Activated CD4-positive, alpha-beta memory T cell treated with anti-CD3 and anti-CD28 coated beads for 36 hours (primary cell): ENCODE results near the gene STX1A. TPM values are rescaled to one million over a fixed set of nuclear protein-coding genes. Genes with fewer than 3 reads are reported as not detected.
"Not testable (repeated sequence)": the region's sequence is repeated elsewhere in the genome, so short reads cannot be mapped to it uniquely, and the experiment has no call there.

ENCODE experiments used
- CTCF ChIA-PET: fragments of 350-600 bp; sonication (Branson Sonifier 250); formaldehyde crosslinking; loops from one replicate; lab custom pipeline; 2021; ENCODE audit warnings: antibody characterized with exemption, inconsistent platforms; lab: Charles Lee
- POLR2A ChIA-PET: fragments of 350-600 bp; sonication (Branson Sonifier 250); formaldehyde crosslinking; loops from one replicate; lab custom pipeline; 2021; ENCODE audit warnings: antibody characterized with exemption; lab: Charles Lee
- DNase-seq: peaks from one replicate; pipeline ENCODE4 v3.0.0-alpha.2; 2020
- H3K27ac Mint-ChIP-seq: one replicate; pipeline ENCODE4 v1.8.0; 2021; ENCODE audit warnings: mixed read lengths
- H3K27me3 Mint-ChIP-seq: one replicate; pipeline ENCODE4 v1.8.0; 2021; ENCODE audit warnings: mixed read lengths
- H3K36me3 Mint-ChIP-seq: one replicate; pipeline ENCODE4 v1.8.0; 2021; ENCODE audit warnings: mixed read lengths
- H3K4me1 Mint-ChIP-seq: one replicate; pipeline ENCODE4 v1.8.0; 2021; ENCODE audit warnings: low read depth, mixed read lengths
- H3K4me3 Mint-ChIP-seq: one replicate; pipeline ENCODE4 v1.8.0; 2021; ENCODE audit warnings: mild to moderate bottlenecking, mixed read lengths
- H3K9me3 Mint-ChIP-seq: one replicate; pipeline ENCODE4 v1.8.0; 2021; ENCODE audit warnings: mixed read lengths
- intact Hi-C: fragments of 100-400 bp; cut with micrococcal nuclease; formaldehyde crosslinking; loops from one replicate; pipeline ENCODE4 v1.15.1; 2023
- microRNA-seq: library from miRNA; unstranded; fragments of <30 nt; microRNA quantifications from one replicate; pipeline ENCODE4 v1.2.0, GENCODE V29; 2022; ENCODE audit warnings: borderline number of aligned reads, borderline microRNAs expressed, borderline replicate concordance
- total RNA-seq, 2 experiments: library from RNA; stranded (reverse); gene quantifications; one replicate each; pipeline ENCODE4 v1.2.3, GENCODE V29; 2021

The STX1A gene
- total RNA-seq, 2 experiments from 2014 or later: 31.8 to 39.2 TPM

- H3K4me3 Mint-ChIP-seq: peak within 1 kb of the TSS; percentile 62
- no peak within 1 kb of the TSS for H3K27ac Mint-ChIP-seq
- intact Hi-C loops: loop anchor here (1.0 to 2.0 kb wide), 3 partner anchors 15 to 60 kb away; partner anchors contain the start of genes BUD23, DNAJC30 and STX1A
- no peaks in the 10 kb centered on the region for H3K36me3 Mint-ChIP-seq
- peaks cover 3% of the 10 kb centered on the region for H3K4me1 Mint-ChIP-seq
- CTCF ChIA-PET: interaction anchor here (0.6 to 3.4 kb wide), 16 partner anchors 8 to 180 kb away, joined by 3 to 29 read pairs (median 4); partner anchors contain the start of genes ABHD11 and TBL2
- POLR2A ChIA-PET: interaction anchor here (0.7 kb wide), 2 partner anchors 36 to 83 kb away, joined by 3 read pairs; no protein-coding TSS in a partner anchor
- DNase-seq: peak; percentile 92
- peaks cover 36% of the 10 kb centered on the region for H3K27me3 Mint-ChIP-seq
- peaks cover 7% of the 10 kb centered on the region for H3K9me3 Mint-ChIP-seq
Observed at GRCh38 chr7:73667344-73668102, 51.9 kb downstream of the STX1A start, which contains the start of gene VPS37D. TSS of gene VPS37D (plus strand) at chr7:73667831. CDS start at chr7:73667959, 128 bp downstream.

DNA sequence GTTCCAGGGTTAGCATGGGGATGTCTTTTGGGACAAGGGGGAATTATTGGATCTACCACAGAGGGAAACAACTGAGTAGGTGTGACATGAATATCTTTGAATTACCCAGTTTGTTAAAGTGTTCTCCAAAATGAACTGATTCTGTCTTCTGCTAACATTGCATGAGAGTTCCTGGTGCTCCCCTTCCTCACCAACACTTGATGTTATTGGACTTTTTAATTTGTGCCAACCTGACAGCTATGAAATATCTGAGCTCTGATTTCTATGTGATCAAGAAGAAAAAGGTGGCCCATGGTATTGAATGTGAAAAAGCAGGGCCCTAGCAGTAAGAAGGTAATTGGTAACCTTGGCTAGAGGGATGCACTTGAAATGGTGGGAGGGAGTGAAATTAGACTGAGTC lies 56.4 kb downstream of the STX1A start:
- CTCF ChIA-PET: interaction anchor here (1.0 kb wide), 1 partner anchor 56 kb away, joined by 4 read pairs; no protein-coding TSS in a partner anchor
- Mint-ChIP-seq H3K9me3 (peaks cover 7% of the 10 kb centered on the region), H3K27me3 (peaks cover 31% of the 10 kb centered on the region), H3K36me3 (no peaks in the 10 kb centered on the region), H3K4me3 (no peak overlapping the region), H3K27ac (no peak overlapping the region), H3K4me1 (no peaks in the 10 kb centered on the region)
- DNase-seq: no peak
- POLR2A ChIA-PET: no interaction called here
- intact Hi-C loops: no loop called here

- POLR2A ChIA-PET, H3K4me3 Mint-ChIP-seq, CTCF ChIA-PET, H3K27ac Mint-ChIP-seq, DNase-seq, H3K4me1 Mint-ChIP-seq, H3K9me3 Mint-ChIP-seq, intact Hi-C loops, H3K36me3 Mint-ChIP-seq: not testable (repeated sequence)
- peaks cover 27% of the 10 kb centered on the region for H3K27me3 Mint-ChIP-seq
Observed at GRCh38 chr7:73660594-73660993, 58.9 kb downstream of the STX1A start.

DNA sequence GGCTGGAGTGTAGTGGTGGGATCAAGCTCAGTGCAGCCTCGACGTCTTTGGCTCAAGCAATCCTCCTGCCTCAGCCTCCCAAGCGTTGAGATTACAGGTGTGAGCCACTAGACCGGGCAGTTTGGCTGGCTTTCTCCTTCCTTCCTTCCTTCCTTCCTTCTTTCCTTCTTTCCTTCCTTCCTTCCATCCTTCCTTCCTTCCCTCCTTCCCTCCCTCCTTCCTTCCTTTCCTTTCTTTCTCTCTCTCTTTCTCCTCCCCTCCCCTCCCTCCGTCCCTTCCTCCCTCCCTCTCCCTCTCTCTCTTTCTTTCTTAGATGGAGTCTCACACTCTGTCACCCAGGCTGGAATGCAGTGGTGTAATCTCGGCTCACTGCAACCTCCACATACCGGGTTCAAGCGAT lies 59.5 kb downstream of the STX1A start:
- ChIA-PET POLR2A (no interaction called here), CTCF (interaction anchor here (1.4 kb wide), 1 partner anchor 8 kb away, joined by 4 read pairs; no protein-coding TSS in a partner anchor)
- no peaks in the 10 kb centered on the region for H3K4me1 Mint-ChIP-seq
- no peak for DNase-seq
- no peaks in the 10 kb centered on the region for H3K36me3 Mint-ChIP-seq
- H3K27ac Mint-ChIP-seq: no peak overlapping the region
- H3K27me3 Mint-ChIP-seq: peaks cover 27% of the 10 kb centered on the region
- intact Hi-C loops: no loop called here
- H3K4me3 Mint-ChIP-seq: no peak overlapping the region
- peaks cover 7% of the 10 kb centered on the region for H3K9me3 Mint-ChIP-seq

GRCh38 chr7:73655309-73655708 lies 64.2 kb downstream of the STX1A start:
- H3K36me3 Mint-ChIP-seq, H3K4me1 Mint-ChIP-seq, DNase-seq, H3K9me3 Mint-ChIP-seq, POLR2A ChIA-PET, H3K27ac Mint-ChIP-seq, CTCF ChIA-PET, H3K4me3 Mint-ChIP-seq, intact Hi-C loops: not testable (repeated sequence)
- H3K27me3 Mint-ChIP-seq: peaks cover 21% of the 10 kb centered on the region

DNA sequence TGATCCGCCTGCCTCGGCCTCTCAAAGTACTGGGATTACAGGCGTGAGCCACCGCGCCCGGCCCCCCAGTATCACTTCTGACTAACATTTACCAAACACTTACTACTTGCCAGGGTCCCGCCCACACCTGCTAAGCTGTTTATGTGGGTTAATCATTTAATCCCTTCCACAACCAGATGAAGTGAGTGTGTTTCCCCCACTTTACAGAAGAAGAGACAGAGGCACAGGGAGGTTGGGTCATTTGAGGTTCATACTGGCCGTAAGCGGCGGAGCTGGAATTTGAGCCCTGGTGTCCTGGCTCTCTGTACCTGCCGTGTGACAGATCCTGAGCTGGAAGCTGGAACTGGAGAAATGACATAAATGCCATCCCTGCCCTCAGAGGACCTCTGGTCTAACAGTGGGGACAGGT lies 66.9 kb downstream of the STX1A start:
- POLR2A ChIA-PET: interaction anchor here (0.7 kb wide), 1 partner anchor 329 kb away, joined by 3 read pairs; no protein-coding TSS in a partner anchor
- no peaks in the 10 kb centered on the region for H3K9me3 Mint-ChIP-seq

DNA sequence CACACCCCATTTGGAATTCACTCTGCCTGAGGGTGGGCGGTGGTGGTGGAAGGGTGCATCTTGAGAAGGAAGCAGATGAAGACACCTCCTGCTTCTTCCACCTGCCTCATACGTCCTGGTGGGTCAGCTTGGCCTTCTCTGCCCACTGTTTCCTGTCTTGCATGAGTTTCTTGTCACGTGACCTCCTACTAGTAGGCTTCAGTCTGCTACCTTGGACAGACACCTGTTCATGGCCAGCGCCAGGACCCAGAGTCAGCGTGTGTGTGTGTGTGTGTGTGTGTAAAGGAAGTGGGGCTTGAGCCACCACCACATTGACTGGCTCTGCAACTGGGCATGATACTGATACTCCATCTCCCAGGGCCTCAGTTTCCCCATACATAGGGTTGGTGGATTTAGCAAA lies 68.9 kb downstream of the STX1A start:
- DNase-seq: no peak
- H3K27ac Mint-ChIP-seq: no peak overlapping the region
- CTCF ChIA-PET: no interaction called here
- POLR2A ChIA-PET: no interaction called here
- H3K9me3 Mint-ChIP-seq: no peaks in the 10 kb centered on the region
- peaks cover 46% of the 10 kb centered on the region for H3K27me3 Mint-ChIP-seq
- no peak overlapping the region for H3K4me3 Mint-ChIP-seq
- H3K36me3 Mint-ChIP-seq: no peaks in the 10 kb centered on the region
- intact Hi-C loops: no loop called here
- peaks cover 6% of the 10 kb centered on the region for H3K4me1 Mint-ChIP-seq

More for the DNA sequence above, 66.9 kb downstream of the STX1A start:
- Mint-ChIP-seq H3K4me3 (no peak overlapping the region), H3K36me3 (no peaks in the 10 kb centered on the region), H3K4me1 (peaks cover 6% of the 10 kb centered on the region), H3K27me3 (peaks cover 34% of the 10 kb centered on the region), H3K27ac (no peak overlapping the region)
- CTCF ChIA-PET: interaction anchor here (0.5 to 1.4 kb wide), 2 partner anchors 46 to 729 kb away, joined by 3 to 5 read pairs; no protein-coding TSS in a partner anchor
- DNase-seq: no peak
- intact Hi-C loops: no loop called here

- H3K4me1 Mint-ChIP-seq: peaks cover 6% of the 10 kb centered on the region
- POLR2A ChIA-PET: no interaction called here
- peaks cover 48% of the 10 kb centered on the region for H3K27me3 Mint-ChIP-seq
- no peak for DNase-seq
- no peak overlapping the region for H3K4me3 Mint-ChIP-seq
- H3K36me3 Mint-ChIP-seq: no peaks in the 10 kb centered on the region
- intact Hi-C loops: no loop called here
- CTCF ChIA-PET: no interaction called here
- H3K27ac Mint-ChIP-seq: no peak overlapping the region
- H3K9me3 Mint-ChIP-seq: no peaks in the 10 kb centered on the region
Observed at GRCh38 chr7:73649576-73649975, 69.9 kb downstream of the STX1A start.

Small RNA genes lying within 50 kb of the gene (microRNA-seq; reads per million reads assigned to microRNA genes)
- not detected for gene MIR4284

Other genes starting within 250 kb of the STX1A start
- gene BAZ1B, start 197.4 kb downstream of the STX1A start, total RNA-seq: 10 to 100 TPM; 82.3 to 83.8 TPM
- 10 to 100 TPM; 48.0 to 50.3 TPM for gene BCL7B, start 162.0 kb downstream of the STX1A start, total RNA-seq
- 10 to 100 TPM; 23.0 to 25.3 TPM for gene TBL2, start 141.1 kb downstream of the STX1A start, total RNA-seq
- not detected for gene MLXIPL, start 95.1 kb downstream of the STX1A start, total RNA-seq
- under 1 TPM; 0.22 to 0.26 TPM for gene VPS37D, start 51.8 kb downstream of the STX1A start, total RNA-seq
- 1 to 10 TPM; 6.1 to 6.3 TPM for gene DNAJC30, start 36.2 kb downstream of the STX1A start, total RNA-seq
- 10 to 100 TPM; 92.0 to 94.0 TPM for gene BUD23, start 36.1 kb downstream of the STX1A start, total RNA-seq
- 10 to 100 TPM; 14.7 to 16.8 TPM for gene ABHD11, start 19.1 kb upstream of the STX1A start, total RNA-seq
- gene CLDN3, start 50.6 kb upstream of the STX1A start, total RNA-seq: not detected
- under 1 TPM; 0.14 to 0.17 TPM for gene CLDN4, start 111.3 kb upstream of the STX1A start, total RNA-seq
- 1 to 10 TPM; 1.7 to 2.3 TPM for gene METTL27, start 122.8 kb upstream of the STX1A start, total RNA-seq
- not detected for gene TMEM270, start 141.5 kb upstream of the STX1A start, total RNA-seq